PC-9 (cell line): ENCODE results near the gene ASTE1.

Source experiments
- CTCF ChIP-seq: fragments of 200-600 bp; sonication (generic); conservative IDR thresholded peaks from 2 replicates; pipeline ENCODE4 v1.6.1; 2017; ENCODE audit warnings: mixed run types, antibody characterized with exemption, mild to moderate bottlenecking, moderate library complexity
- EZH2 ChIP-seq: fragments of 200-600 bp; sonication (generic); IDR thresholded peaks from 2 replicates; pipeline ENCODE4 v1.8.0; 2017; ENCODE audit warnings: antibody characterized with exemption, low read depth

GRCh38 chr3:130968221-130968620 is 58.4 kb downstream of the ASTE1 start:
- TF ChIP-seq CTCF (no peak), EZH2 (no peak)
